Subcutaneous adipose tissue (tissue), 4 donors: Measurements from ENCODE around the gene ASPSCR1. TPM values are rescaled to one million over a fixed set of nuclear protein-coding genes. Genes with fewer than 3 reads are reported as not detected.

Experiments
- total RNA-seq, 4 donors: library from RNA; depleted of rRNA; stranded (reverse); fragments of >200 nt; gene quantifications; one replicate each; pipeline ENCODE4 v1.1.0, GENCODE V29; 2016
- TF ChIP-seq, protein P1 (sequence below): fragments of 450-650 bp; IDR thresholded peaks from one replicate; pipeline ENCODE4 v1.5.1; 2016; ENCODE audit warnings: low read depth, mild to moderate bottlenecking, control low read depth, antibody characterized with exemption, moderate library complexity

The ASPSCR1 gene
- total RNA-seq, 4 donors from 2014 or later: 8.2 to 30.1 (median 18.1) TPM

DNA sequence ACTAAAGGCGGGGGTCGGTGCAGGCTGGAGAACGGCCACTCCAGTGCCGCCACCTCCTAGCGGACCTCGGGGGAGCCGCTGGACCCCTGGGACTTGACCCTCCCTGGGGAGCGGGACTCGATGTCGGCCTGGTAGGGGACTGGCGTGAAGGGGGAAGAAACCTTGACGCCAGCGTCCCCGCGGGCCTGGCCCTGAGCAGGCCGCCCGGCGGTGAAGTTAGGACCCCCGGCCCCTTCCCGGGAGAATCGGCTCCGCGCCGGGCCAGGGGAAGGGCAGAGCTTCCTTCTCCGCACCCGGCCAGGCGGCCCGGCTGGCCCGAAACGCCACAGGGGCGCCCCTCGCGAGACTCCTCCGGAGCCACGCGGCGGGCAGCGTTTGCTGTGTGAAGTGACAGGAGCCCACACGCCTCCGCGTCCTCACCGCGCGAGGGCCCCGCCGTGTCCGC, 87.8 kb downstream of the ASPSCR1 start:
- TF ChIP-seq, protein P1, sequence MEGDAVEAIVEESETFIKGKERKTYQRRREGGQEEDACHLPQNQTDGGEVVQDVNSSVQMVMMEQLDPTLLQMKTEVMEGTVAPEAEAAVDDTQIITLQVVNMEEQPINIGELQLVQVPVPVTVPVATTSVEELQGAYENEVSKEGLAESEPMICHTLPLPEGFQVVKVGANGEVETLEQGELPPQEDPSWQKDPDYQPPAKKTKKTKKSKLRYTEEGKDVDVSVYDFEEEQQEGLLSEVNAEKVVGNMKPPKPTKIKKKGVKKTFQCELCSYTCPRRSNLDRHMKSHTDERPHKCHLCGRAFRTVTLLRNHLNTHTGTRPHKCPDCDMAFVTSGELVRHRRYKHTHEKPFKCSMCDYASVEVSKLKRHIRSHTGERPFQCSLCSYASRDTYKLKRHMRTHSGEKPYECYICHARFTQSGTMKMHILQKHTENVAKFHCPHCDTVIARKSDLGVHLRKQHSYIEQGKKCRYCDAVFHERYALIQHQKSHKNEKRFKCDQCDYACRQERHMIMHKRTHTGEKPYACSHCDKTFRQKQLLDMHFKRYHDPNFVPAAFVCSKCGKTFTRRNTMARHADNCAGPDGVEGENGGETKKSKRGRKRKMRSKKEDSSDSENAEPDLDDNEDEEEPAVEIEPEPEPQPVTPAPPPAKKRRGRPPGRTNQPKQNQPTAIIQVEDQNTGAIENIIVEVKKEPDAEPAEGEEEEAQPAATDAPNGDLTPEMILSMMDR: no peak

DNA sequence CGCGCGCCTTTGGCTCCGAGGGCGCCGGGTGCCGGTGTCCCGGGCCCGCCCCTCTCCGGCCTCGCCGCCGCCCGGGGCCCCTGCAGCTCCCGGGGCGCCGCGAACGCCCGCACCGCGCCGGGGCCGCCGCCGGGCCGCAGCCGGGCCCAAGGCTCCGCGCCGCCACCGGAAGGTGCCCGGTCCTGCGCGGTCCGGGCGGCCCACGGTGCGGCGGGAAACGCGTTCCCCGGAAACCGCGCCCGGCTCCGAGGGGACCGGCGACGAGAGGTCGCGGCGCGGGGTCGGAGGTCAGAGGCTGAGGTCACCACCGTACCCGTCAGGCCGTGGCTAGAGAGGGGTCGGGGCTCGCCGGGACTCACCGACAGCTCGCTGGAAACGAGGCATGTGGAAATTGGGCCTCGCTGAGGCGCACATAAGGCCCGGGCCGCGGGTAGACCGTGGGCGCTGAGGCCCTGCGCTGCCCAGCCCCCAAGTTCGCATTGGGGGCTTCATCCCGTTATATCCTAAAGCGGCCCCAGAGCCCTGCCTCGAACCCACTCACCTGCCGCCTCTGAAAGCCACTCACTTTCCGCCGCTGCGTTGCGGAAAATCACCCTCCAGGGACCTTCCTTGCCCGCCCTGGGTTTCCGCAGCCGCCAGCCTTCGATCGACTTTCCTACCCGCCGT, 88.3 kb downstream of the ASPSCR1 start, which contains the start of gene DUS1L:
Gene DUS1L (minus strand): TSS at position 167 of the 666 bp plus-strand sequence. CDS start 745 bp downstream, outside the sequence.
- TF ChIP-seq, protein P1: no peak

Other genes starting within 250 kb of the ASPSCR1 start
- under 1 TPM in 1 of 4 donors, not detected in 3; 0.38 TPM for gene GCGR, start 173.5 kb upstream of the ASPSCR1 start, total RNA-seq
- 10 to 100 TPM; 26.6 to 78.7 (median 54.8) TPM for gene MCRIP1, start 144.3 kb upstream of the ASPSCR1 start, total RNA-seq
- not detected for gene PPP1R27, start 142.6 kb upstream of the ASPSCR1 start, total RNA-seq
- gene P4HB, start 117.1 kb upstream of the ASPSCR1 start, total RNA-seq: 100 to 1,000 TPM; 289 to 508 (median 447) TPM
- 100 to 1,000 TPM; 116 to 235 (median 167) TPM for gene ARHGDIA, start 106.3 kb upstream of the ASPSCR1 start, total RNA-seq
- gene ALYREF, start 86.0 kb upstream of the ASPSCR1 start, total RNA-seq: 10 to 100 TPM; 25.4 to 38.8 (median 32.4) TPM
- gene ANAPC11, start 85.9 kb upstream of the ASPSCR1 start, total RNA-seq: 100 to 1,000 TPM in 3 of 4 donors, 10 to 100 TPM in 1; 88.4 to 132 (median 120) TPM
- under 1 TPM in 2 of 4 donors, not detected in 2; 0.17 to 0.22 TPM for gene NPB, start 75.4 kb upstream of the ASPSCR1 start, total RNA-seq
- 100 to 1,000 TPM in 1 of 4 donors, 10 to 100 TPM in 3; 23.8 to 130 (median 39.7) TPM for gene PCYT2, start 66.2 kb upstream of the ASPSCR1 start, total RNA-seq
- 10 to 100 TPM in 3 of 4 donors, 1 to 10 TPM in 1; 7.5 to 22.0 (median 15.5) TPM for gene SIRT7, start 59.5 kb upstream of the ASPSCR1 start, total RNA-seq
- 10 to 100 TPM in 3 of 4 donors, 1 to 10 TPM in 1; 9.8 to 20.0 (median 15.0) TPM for gene MAFG, start 49.9 kb upstream of the ASPSCR1 start, total RNA-seq
- 1 to 10 TPM in 2 of 4 donors, under 1 TPM in 2; 0.34 to 3.1 (median 1.5) TPM for gene PYCR1, start 40.3 kb upstream of the ASPSCR1 start, total RNA-seq
- gene MYADML2, start 30.4 kb upstream of the ASPSCR1 start, total RNA-seq: not detected
- not detected for gene NOTUM, start 16.4 kb upstream of the ASPSCR1 start, total RNA-seq
- gene CENPX, start 45.2 kb downstream of the ASPSCR1 start, total RNA-seq: 10 to 100 TPM; 46.0 to 74.0 (median 57.5) TPM
- 10 to 100 TPM in 2 of 4 donors, 1 to 10 TPM in 2; 1.8 to 11.7 (median 7.8) TPM for gene LRRC45, start 45.7 kb downstream of the ASPSCR1 start, total RNA-seq
- gene RAC3, start 54.0 kb downstream of the ASPSCR1 start, total RNA-seq: 10 to 100 TPM in 3 of 4 donors, 1 to 10 TPM in 1; 5.2 to 28.3 (median 14.6) TPM
- gene DCXR, start 60.1 kb downstream of the ASPSCR1 start, total RNA-seq: 100 to 1,000 TPM; 157 to 383 (median 255) TPM
- gene RFNG, start 74.2 kb downstream of the ASPSCR1 start, total RNA-seq: 10 to 100 TPM; 22.5 to 66.9 (median 49.0) TPM
- 100 to 1,000 TPM in 1 of 4 donors, 10 to 100 TPM in 3; 42.7 to 125 (median 71.7) TPM for gene GPS1, start 74.3 kb downstream of the ASPSCR1 start, total RNA-seq
- 100 to 1,000 TPM in 1 of 4 donors, 10 to 100 TPM in 3; 45.0 to 147 (median 52.3) TPM for gene DUS1L, start 88.2 kb downstream of the ASPSCR1 start, total RNA-seq
- gene FASN, start 120.6 kb downstream of the ASPSCR1 start, total RNA-seq: 1,000 to 10,000 TPM in 1 of 4 donors, 100 to 1,000 TPM in 3; 148 to 4,879 (median 378) TPM
- 10 to 100 TPM in 3 of 4 donors, 1 to 10 TPM in 1; 8.8 to 31.5 (median 17.1) TPM for gene CCDC57, start 235.2 kb downstream of the ASPSCR1 start, total RNA-seq